Measurements from ENCODE around the gene CRTC1.

The CRTC1 gene

GRCh38 chr19:18735752-18736151 is 52.3 kb downstream of the CRTC1 start:
- TF ChIP-seq PPARA (CRISPR knock-in tag; IDR thresholded peaks at IDR 0.05; ENCODE audit: borderline replicate concordance) = no peak
- no peak for TF ChIP-seq ARNTL (CRISPR knock-in tag; IDR thresholded peaks at IDR 0.05; ENCODE audit: borderline replicate concordance, low read depth)
- no peak for TF ChIP-seq ZNF8 (CRISPR knock-in tag; IDR thresholded peaks at IDR 0.05)
- TF ChIP-seq, protein P1, sequence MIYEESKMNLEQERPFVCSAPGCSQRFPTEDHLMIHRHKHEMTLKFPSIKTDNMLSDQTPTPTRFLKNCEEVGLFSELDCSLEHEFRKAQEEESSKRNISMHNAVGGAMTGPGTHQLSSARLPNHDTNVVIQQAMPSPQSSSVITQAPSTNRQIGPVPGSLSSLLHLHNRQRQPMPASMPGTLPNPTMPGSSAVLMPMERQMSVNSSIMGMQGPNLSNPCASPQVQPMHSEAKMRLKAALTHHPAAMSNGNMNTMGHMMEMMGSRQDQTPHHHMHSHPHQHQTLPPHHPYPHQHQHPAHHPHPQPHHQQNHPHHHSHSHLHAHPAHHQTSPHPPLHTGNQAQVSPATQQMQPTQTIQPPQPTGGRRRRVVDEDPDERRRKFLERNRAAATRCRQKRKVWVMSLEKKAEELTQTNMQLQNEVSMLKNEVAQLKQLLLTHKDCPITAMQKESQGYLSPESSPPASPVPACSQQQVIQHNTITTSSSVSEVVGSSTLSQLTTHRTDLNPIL (CRISPR knock-in tag; IDR thresholded peaks at IDR 0.05; ENCODE audit: low read depth) = no peak
- no peak for TF ChIP-seq ZNF70 (CRISPR knock-in tag; IDR thresholded peaks at IDR 0.05)
- TF ChIP-seq RARB (CRISPR knock-in tag; IDR thresholded peaks at IDR 0.05) = no peak
- no peak for TF ChIP-seq CSRNP3 (CRISPR knock-in tag; IDR thresholded peaks at IDR 0.05)
- TF ChIP-seq ZC3H10 (CRISPR knock-in tag; IDR thresholded peaks at IDR 0.05) = no peak
- no peak for TF ChIP-seq BACH2 (CRISPR knock-in tag; IDR thresholded peaks at IDR 0.05; ENCODE audit: borderline replicate concordance)
- TF ChIP-seq ZFP3 (CRISPR knock-in tag; IDR thresholded peaks at IDR 0.05) = no peak
- TF ChIP-seq TOX (CRISPR knock-in tag; IDR thresholded peaks at IDR 0.05; ENCODE audit: borderline replicate concordance) = no peak
- no peak for TF ChIP-seq OSR1 (CRISPR knock-in tag; IDR thresholded peaks at IDR 0.05)
- TF ChIP-seq TSHZ2 (CRISPR knock-in tag; IDR thresholded peaks at IDR 0.05) = no peak
- no peak for TF ChIP-seq ZNF565 (CRISPR knock-in tag; conservative IDR thresholded peaks at IDR 0.05; ENCODE audit: low read depth)
- no peak for TF ChIP-seq CSDC2 (CRISPR knock-in tag; IDR thresholded peaks at IDR 0.05)
- no peak for TF ChIP-seq PATZ1 (CRISPR knock-in tag; IDR thresholded peaks at IDR 0.05; ENCODE audit: borderline replicate concordance)
- TF ChIP-seq TCF4 (CRISPR knock-in tag; IDR thresholded peaks at IDR 0.05; ENCODE audit: borderline replicate concordance) = no peak
- no peak; the same call in 2 of the 3 replicates for ATAC-seq

DNA sequence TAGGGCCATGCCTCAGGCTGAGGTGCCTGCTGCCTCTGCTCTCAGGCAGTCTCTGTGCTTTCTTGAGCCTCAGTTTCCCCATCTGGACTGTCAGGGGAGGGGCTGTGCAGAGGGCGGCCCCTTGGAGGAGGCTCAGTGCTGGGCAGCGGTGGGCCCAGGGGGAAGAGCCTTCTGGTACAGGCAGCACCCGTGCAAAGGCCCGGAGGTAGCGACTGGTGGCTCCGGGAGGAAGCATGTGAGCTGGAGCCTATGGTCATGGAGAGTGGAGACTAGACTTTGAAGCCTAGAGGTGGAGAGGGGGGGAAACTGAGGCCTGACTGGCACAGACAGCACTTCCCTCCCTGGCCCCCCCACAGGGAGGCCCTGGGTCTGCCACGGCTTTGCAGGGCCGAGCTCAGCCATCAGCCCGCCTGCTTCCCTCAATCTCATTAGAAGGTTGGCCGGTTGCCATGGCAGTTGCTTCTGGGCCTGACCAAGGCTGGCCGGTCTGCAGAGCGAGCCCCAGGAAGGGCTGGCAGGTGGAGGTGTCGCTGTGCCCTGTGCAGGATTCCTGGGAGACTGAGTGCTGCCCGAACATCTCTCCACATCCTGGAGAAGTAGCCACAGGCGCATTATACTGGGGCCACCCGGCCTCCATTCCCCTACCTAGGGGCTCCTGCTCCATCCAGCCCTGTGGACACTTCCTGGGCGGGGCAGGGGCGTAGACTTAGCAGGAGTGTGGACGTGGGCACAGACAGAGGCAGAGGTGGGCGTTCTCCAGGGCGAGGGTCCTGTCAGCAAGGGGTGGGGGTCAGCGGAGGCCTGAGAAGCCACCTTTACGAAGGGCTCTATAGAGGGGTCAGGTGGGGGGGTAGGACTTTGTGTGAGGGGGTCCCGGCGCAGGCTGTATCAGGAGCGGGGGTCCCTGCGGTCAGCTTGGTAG is 53.2 kb downstream of the CRTC1 start:
- peak; percentile 20; the same call in 1 of the 3 replicates for ATAC-seq
- TF ChIP-seq ZC3H10 (CRISPR knock-in tag; IDR thresholded peaks at IDR 0.05) (no peak), TCF4 (CRISPR knock-in tag; IDR thresholded peaks at IDR 0.05; ENCODE audit: borderline replicate concordance) (no peak), PATZ1 (CRISPR knock-in tag; IDR thresholded peaks at IDR 0.05; ENCODE audit: borderline replicate concordance) (no peak)

DNA sequence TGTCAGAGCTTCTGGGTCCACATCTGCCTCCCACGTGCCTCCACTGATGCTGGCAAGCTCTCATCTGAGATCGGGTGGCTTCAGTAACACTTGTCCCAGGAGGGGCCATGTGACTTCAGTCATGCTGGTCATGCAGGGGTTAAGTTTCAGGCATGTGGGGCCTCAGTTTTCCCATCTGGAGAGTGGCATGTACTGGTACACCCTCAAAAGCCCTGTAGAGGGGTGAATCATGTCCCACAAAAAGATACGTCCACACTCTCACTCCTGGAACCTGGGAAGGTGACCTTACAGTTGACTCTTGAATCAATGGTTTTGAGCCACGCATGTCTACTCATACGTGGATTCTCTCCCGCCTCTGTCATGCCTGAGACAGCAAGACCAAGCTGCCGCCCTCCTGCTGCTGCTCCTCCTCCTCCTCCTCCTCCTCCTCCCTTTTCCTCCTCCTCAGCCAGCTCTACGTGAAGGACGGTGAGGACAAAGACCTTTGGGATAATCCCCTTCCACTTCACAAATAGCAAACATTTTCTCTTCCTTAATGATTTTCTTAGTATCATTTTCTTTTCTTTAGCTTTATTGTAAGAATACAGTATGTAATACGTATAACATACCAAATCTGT is 54.0 kb downstream of the CRTC1 start:
- no peak for ATAC-seq
- no peak for TF ChIP-seq ZNF70 (CRISPR knock-in tag; IDR thresholded peaks at IDR 0.05)
- no peak for TF ChIP-seq PATZ1 (CRISPR knock-in tag; IDR thresholded peaks at IDR 0.05; ENCODE audit: borderline replicate concordance)
- TF ChIP-seq TSHZ2 (CRISPR knock-in tag; IDR thresholded peaks at IDR 0.05) = no peak
- no peak for TF ChIP-seq OSR1 (CRISPR knock-in tag; IDR thresholded peaks at IDR 0.05)
- no peak for TF ChIP-seq TCF4 (CRISPR knock-in tag; IDR thresholded peaks at IDR 0.05; ENCODE audit: borderline replicate concordance)
- TF ChIP-seq CSDC2 (CRISPR knock-in tag; IDR thresholded peaks at IDR 0.05) = no peak
- TF ChIP-seq ZNF565 (CRISPR knock-in tag; conservative IDR thresholded peaks at IDR 0.05; ENCODE audit: low read depth) = no peak
- no peak for TF ChIP-seq RARB (CRISPR knock-in tag; IDR thresholded peaks at IDR 0.05)
- no peak for TF ChIP-seq SNAI2 (CRISPR knock-in tag; IDR thresholded peaks at IDR 0.05)
- no peak for TF ChIP-seq TOX (CRISPR knock-in tag; IDR thresholded peaks at IDR 0.05; ENCODE audit: borderline replicate concordance)
- TF ChIP-seq ZFP30 (CRISPR knock-in tag; IDR thresholded peaks at IDR 0.05) = no peak
- TF ChIP-seq GLIS3 (CRISPR knock-in tag; IDR thresholded peaks at IDR 0.05) = no peak

Measured in SK-N-SH treated with all-trans-retinoic acid at 6 μM for 48 hours (cell line).